Nephron progenitor cell (in vitro differentiated cells): ENCODE results near the gene C10orf62.

Experiments
- DNase-seq: peaks from one replicate; pipeline ENCODE4 v3.0.0; 2021
- H3K27ac Mint-ChIP-seq: 2 replicates; pipeline ENCODE4 v1.8.0; 2021; ENCODE audit warnings: mild to moderate bottlenecking, moderate library complexity, mixed read lengths
- H3K27me3 Mint-ChIP-seq: 2 replicates; pipeline ENCODE4 v1.8.0; 2021; ENCODE audit warnings: mild to moderate bottlenecking, low read depth, mixed read lengths; ENCODE audit not compliant: poor library complexity
- H3K36me3 Mint-ChIP-seq: 2 replicates; pipeline ENCODE4 v1.8.0; 2021; ENCODE audit warnings: low read depth, mixed read lengths
- H3K4me1 Mint-ChIP-seq: 2 replicates; pipeline ENCODE4 v1.8.0; 2021; ENCODE audit warnings: mixed read lengths
- H3K4me3 Mint-ChIP-seq: 2 replicates; pipeline ENCODE4 v1.8.0; 2021; ENCODE audit warnings: mild to moderate bottlenecking, moderate library complexity, mixed read lengths
- H3K9me3 Mint-ChIP-seq: 2 replicates; pipeline ENCODE4 v1.8.0; 2021; ENCODE audit warnings: mild to moderate bottlenecking, moderate library complexity, mixed read lengths
- CTCF ChIP-seq: fragments of 200-600 bp; sonication (generic); IDR thresholded peaks from 2 replicates; pipeline ENCODE4 v1.5.0; 2021; ENCODE audit warnings: antibody characterized with exemption

The C10orf62 gene

GRCh38 chr10:97590082-97590747 lies 694 bp downstream of the C10orf62 start:
- no peaks in the 10 kb centered on the region for H3K27me3 Mint-ChIP-seq
- no peaks in the 10 kb centered on the region for H3K36me3 Mint-ChIP-seq
- TF ChIP-seq CTCF: no peak
- peaks cover 6% of the 10 kb centered on the region for H3K4me1 Mint-ChIP-seq
- DNase-seq: no peak
- no peaks in the 10 kb centered on the region for H3K9me3 Mint-ChIP-seq
- no peak overlapping the region for H3K4me3 Mint-ChIP-seq
- H3K27ac Mint-ChIP-seq: no peak overlapping the region

GRCh38 chr10:97590748-97591495 lies 1.4 kb downstream of the C10orf62 start:
- Mint-ChIP-seq H3K4me3 (no peak overlapping the region), H3K27me3 (no peaks in the 10 kb centered on the region), H3K9me3 (no peaks in the 10 kb centered on the region), H3K4me1 (no peaks in the 10 kb centered on the region), H3K36me3 (no peaks in the 10 kb centered on the region), H3K27ac (no peak overlapping the region)
- DNase-seq: no peak
- TF ChIP-seq CTCF: no peak

DNA sequence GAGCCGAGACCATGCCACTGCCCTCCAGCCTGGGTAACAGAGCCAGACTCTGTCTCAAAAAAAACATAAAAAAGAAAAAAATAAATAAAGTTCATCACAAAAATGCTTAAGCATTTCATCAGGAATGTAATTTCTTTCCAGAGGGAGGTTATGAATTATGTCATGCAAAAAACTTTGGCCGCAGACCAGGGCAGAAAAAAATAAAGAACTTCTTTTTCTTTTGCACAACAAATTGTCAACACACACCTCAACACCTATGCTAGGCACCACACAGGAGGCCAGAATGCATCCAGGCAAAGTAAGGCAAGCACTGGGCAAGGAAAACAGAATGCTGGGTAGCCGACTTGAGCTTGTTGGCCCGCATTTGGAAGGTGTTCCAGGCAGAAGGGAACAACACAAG lies 3.9 kb downstream of the C10orf62 start:
- H3K27me3 Mint-ChIP-seq: no peaks in the 10 kb centered on the region
- H3K4me1 Mint-ChIP-seq: no peaks in the 10 kb centered on the region
- no peak for DNase-seq
- no peaks in the 10 kb centered on the region for H3K9me3 Mint-ChIP-seq
- H3K4me3 Mint-ChIP-seq: no peak overlapping the region
- no peak for TF ChIP-seq CTCF
- no peak overlapping the region for H3K27ac Mint-ChIP-seq
- H3K36me3 Mint-ChIP-seq: no peaks in the 10 kb centered on the region

DNA sequence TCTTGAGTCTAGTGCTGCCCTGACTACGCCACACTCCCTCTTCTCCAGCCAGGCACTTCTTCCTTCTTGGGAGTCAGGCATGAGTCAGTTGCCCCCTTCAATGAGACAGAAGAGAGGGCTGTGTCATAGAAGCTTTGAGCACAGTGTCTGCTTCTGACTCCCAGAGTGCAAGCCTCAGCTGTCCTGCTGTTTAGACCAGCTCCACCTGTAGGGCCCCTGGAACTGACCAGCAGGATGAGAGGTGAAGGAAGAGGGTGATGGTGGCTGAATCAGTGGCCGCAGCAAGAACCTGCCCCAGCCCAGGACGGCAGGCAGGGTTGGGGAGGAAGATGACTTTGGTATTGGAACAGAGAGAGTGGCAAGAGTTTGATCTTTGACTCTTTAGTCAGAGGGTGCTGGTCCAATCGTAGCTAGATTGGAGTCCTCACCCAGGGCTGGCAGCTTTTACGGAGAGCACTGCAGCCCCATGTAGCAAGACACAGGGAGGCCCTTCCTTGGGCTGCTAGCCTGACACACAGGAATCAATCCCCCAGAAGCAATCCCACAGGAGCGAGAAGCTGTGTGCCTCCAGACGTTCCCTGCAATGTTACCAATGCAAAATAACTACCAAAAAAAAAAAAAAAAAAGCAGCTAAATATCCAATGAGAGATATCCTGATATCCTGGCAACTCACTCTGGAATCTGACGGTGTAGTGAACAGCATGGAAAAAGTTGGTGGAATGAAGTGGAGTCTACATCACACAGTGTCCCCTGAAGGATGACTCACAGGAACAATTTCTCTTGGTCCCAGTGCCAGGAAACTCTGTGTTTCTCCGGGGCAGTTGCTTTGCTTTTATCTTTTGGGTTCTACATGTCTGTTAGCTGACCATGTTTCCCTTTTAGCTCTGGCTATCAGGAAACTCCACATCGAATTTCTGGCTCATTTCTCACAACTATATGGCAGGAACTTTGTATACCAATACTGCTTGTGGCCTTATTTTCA lies 6.9 kb downstream of the C10orf62 start:
- H3K36me3 Mint-ChIP-seq: no peaks in the 10 kb centered on the region
- peaks cover 4% of the 10 kb centered on the region for H3K27me3 Mint-ChIP-seq
- no peaks in the 10 kb centered on the region for H3K9me3 Mint-ChIP-seq
- peaks cover 10% of the 10 kb centered on the region for H3K4me1 Mint-ChIP-seq
- no peak for TF ChIP-seq CTCF
- no peak overlapping the region for H3K27ac Mint-ChIP-seq
- no peak for DNase-seq
- no peak overlapping the region for H3K4me3 Mint-ChIP-seq

DNA sequence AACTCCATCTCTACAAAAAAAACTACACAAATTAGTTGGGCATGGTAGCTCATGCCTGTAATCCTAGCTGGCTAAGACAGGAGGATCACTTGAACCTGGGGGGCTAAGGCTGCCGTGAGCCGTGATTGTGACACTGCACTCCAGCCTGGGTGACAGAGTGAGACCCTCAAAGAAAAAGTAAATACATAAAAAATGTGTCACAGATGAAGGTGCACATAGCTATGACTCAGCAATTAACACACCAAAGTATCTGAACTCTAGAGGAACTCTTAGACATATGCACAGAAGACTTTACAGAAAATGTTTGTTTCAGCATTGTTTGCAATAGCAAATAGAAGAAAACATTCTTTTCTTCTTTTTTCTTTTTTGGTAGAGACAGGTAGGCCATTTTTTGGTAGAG lies 8.3 kb downstream of the C10orf62 start:
- peaks cover 22% of the 10 kb centered on the region for H3K4me1 Mint-ChIP-seq
- TF ChIP-seq CTCF: no peak
- peaks cover 4% of the 10 kb centered on the region for H3K27me3 Mint-ChIP-seq
- H3K4me3 Mint-ChIP-seq: no peak overlapping the region
- DNase-seq: no peak
- no peaks in the 10 kb centered on the region for H3K9me3 Mint-ChIP-seq
- no peak overlapping the region for H3K27ac Mint-ChIP-seq
- no peaks in the 10 kb centered on the region for H3K36me3 Mint-ChIP-seq
